ENCODE measurements around the gene DLG1.
"Not testable (repeated sequence)": the region's sequence is repeated elsewhere in the genome, so short reads cannot be mapped to it uniquely, and the experiment has no call there.

DLG1 gene

GRCh38 chr3:197292083-197292646, 6.2 kb downstream of the DLG1 start:
- H3K4me3 ChIP-seq: no peak overlapping the region
- no peaks in the 10 kb centered on the region for H3K9me3 ChIP-seq
- in situ Hi-C loops (cut with MboI; ENCODE audit: low sequenced_read_pairs): no loop called here
- H3K4me1 ChIP-seq: peaks cover 24% of the 10 kb centered on the region
- no peak for DNase-seq (ENCODE audit: low spot score in 2 of 2)
- no peaks in the 10 kb centered on the region for H3K27me3 ChIP-seq (ENCODE audit: low read depth)
- H3K36me3 ChIP-seq (replicated peaks): peaks cover 47% of the 10 kb centered on the region

GRCh38 chr3:197289726-197290125, 8.7 kb downstream of the DLG1 start:
- Histone ChIP-seq H3K4me1 (peaks cover 10% of the 10 kb centered on the region), H3K36me3 (replicated peaks) (peaks cover 44% of the 10 kb centered on the region), H3K9me3 (no peaks in the 10 kb centered on the region), H3K27me3 (ENCODE audit: low read depth) (no peaks in the 10 kb centered on the region), H3K4me3 (no peak overlapping the region)
- DNase-seq (ENCODE audit: low spot score in 2 of 2): no peak
- in situ Hi-C loops (cut with MboI; ENCODE audit: low sequenced_read_pairs): no loop called here

GRCh38 chr3:197286678-197287077, 11.7 kb downstream of the DLG1 start:
- in situ Hi-C loops (cut with MboI; ENCODE audit: low sequenced_read_pairs): no loop called here
- Histone ChIP-seq H3K36me3 (replicated peaks) (peaks cover 53% of the 10 kb centered on the region), H3K9me3 (no peaks in the 10 kb centered on the region), H3K27me3 (ENCODE audit: low read depth) (no peaks in the 10 kb centered on the region), H3K4me1 (no peaks in the 10 kb centered on the region), H3K4me3 (no peak overlapping the region)
- no peak for DNase-seq (ENCODE audit: low spot score in 2 of 2)

GRCh38 chr3:197285557-197285956, 12.9 kb downstream of the DLG1 start:
- Histone ChIP-seq H3K9me3 (no peaks in the 10 kb centered on the region), H3K36me3 (replicated peaks) (peaks cover 56% of the 10 kb centered on the region), H3K4me3 (no peak overlapping the region), H3K4me1 (no peaks in the 10 kb centered on the region), H3K27me3 (ENCODE audit: low read depth) (no peaks in the 10 kb centered on the region)
- DNase-seq (ENCODE audit: low spot score in 2 of 2): no peak
- in situ Hi-C loops (cut with MboI; ENCODE audit: low sequenced_read_pairs): no loop called here

GRCh38 chr3:197283045-197283444, 15.4 kb downstream of the DLG1 start:
- Histone ChIP-seq H3K4me3 (no peak overlapping the region), H3K36me3 (replicated peaks) (peaks cover 60% of the 10 kb centered on the region)

GRCh38 chr3:197281849-197282248, 16.6 kb downstream of the DLG1 start:
- no peaks in the 10 kb centered on the region for H3K27me3 ChIP-seq (ENCODE audit: low read depth)
- H3K4me3 ChIP-seq: no peak overlapping the region
- H3K4me1 ChIP-seq: no peaks in the 10 kb centered on the region
- in situ Hi-C loops (cut with MboI; ENCODE audit: low sequenced_read_pairs): no loop called here
- H3K36me3 ChIP-seq (replicated peaks): peaks cover 50% of the 10 kb centered on the region
- H3K9me3 ChIP-seq: no peaks in the 10 kb centered on the region
- DNase-seq (ENCODE audit: low spot score in 2 of 2): no peak

More at GRCh38 chr3:197283045-197283444, 15.4 kb downstream of the DLG1 start:
- Histone ChIP-seq H3K9me3 (no peaks in the 10 kb centered on the region), H3K4me1 (no peaks in the 10 kb centered on the region), H3K27me3 (ENCODE audit: low read depth) (no peaks in the 10 kb centered on the region)
- DNase-seq (ENCODE audit: low spot score in 2 of 2): no peak
- in situ Hi-C loops (cut with MboI; ENCODE audit: low sequenced_read_pairs): no loop called here

GRCh38 chr3:197280156-197280555, 18.3 kb downstream of the DLG1 start:
- Histone ChIP-seq H3K27me3 (ENCODE audit: low read depth) (no peaks in the 10 kb centered on the region), H3K4me1 (no peaks in the 10 kb centered on the region), H3K9me3 (no peaks in the 10 kb centered on the region), H3K4me3 (no peak overlapping the region), H3K36me3 (replicated peaks) (peaks cover 49% of the 10 kb centered on the region)
- DNase-seq (ENCODE audit: low spot score in 2 of 2): no peak
- in situ Hi-C loops (cut with MboI; ENCODE audit: low sequenced_read_pairs): no loop called here

- DNase-seq (ENCODE audit: low spot score in 2 of 2): no peak
- in situ Hi-C loops (cut with MboI; ENCODE audit: low sequenced_read_pairs): no loop called here
- Histone ChIP-seq H3K4me3 (no peak overlapping the region), H3K4me1 (no peaks in the 10 kb centered on the region), H3K27me3 (ENCODE audit: low read depth) (no peaks in the 10 kb centered on the region), H3K36me3 (replicated peaks) (peaks cover 42% of the 10 kb centered on the region), H3K9me3 (no peaks in the 10 kb centered on the region)
These were observed 19.5 kb downstream of the DLG1 start for GRCh38 chr3:197278933-197279332.

GRCh38 chr3:197276808-197277207, 21.6 kb downstream of the DLG1 start:
- H3K27me3 ChIP-seq (ENCODE audit: low read depth); DNase-seq (ENCODE audit: low spot score in 2 of 2); H3K4me3 ChIP-seq; in situ Hi-C loops (cut with MboI; ENCODE audit: low sequenced_read_pairs); H3K4me1 ChIP-seq; H3K9me3 ChIP-seq: not testable (repeated sequence)
- peaks cover 28% of the 10 kb centered on the region for H3K36me3 ChIP-seq (replicated peaks)

GRCh38 chr3:197270558-197271317, 27.7 kb downstream of the DLG1 start:
- Histone ChIP-seq H3K36me3 (replicated peaks) (no peaks in the 10 kb centered on the region; the same call in 1 of the 2 replicates), H3K27me3 (ENCODE audit: low read depth) (no peaks in the 10 kb centered on the region), H3K9me3 (no peaks in the 10 kb centered on the region), H3K4me3 (no peak overlapping the region), H3K4me1 (peaks cover 10% of the 10 kb centered on the region)
- in situ Hi-C loops (cut with MboI; ENCODE audit: low sequenced_read_pairs): no loop called here
- no peak for DNase-seq (ENCODE audit: low spot score in 2 of 2)

- no peak for DNase-seq (ENCODE audit: low spot score in 2 of 2)
- peaks cover 10% of the 10 kb centered on the region for H3K4me1 ChIP-seq
- H3K9me3 ChIP-seq: no peaks in the 10 kb centered on the region
- H3K36me3 ChIP-seq (replicated peaks): no peaks in the 10 kb centered on the region; the same call in 1 of the 2 replicates
- H3K27me3 ChIP-seq (ENCODE audit: low read depth): no peaks in the 10 kb centered on the region
- H3K4me3 ChIP-seq: no peak overlapping the region
- in situ Hi-C loops (cut with MboI; ENCODE audit: low sequenced_read_pairs): no loop called here
These were observed 29.4 kb downstream of the DLG1 start for GRCh38 chr3:197269024-197269423.

- Histone ChIP-seq H3K27me3 (ENCODE audit: low read depth) (no peaks in the 10 kb centered on the region), H3K9me3 (no peaks in the 10 kb centered on the region), H3K36me3 (replicated peaks) (no peaks in the 10 kb centered on the region; the same call in 1 of the 2 replicates), H3K4me1 (peaks cover 10% of the 10 kb centered on the region), H3K4me3 (no peak overlapping the region)
- DNase-seq (ENCODE audit: low spot score in 2 of 2): no peak
- in situ Hi-C loops (cut with MboI; ENCODE audit: low sequenced_read_pairs): no loop called here
These were observed 30.1 kb downstream of the DLG1 start for GRCh38 chr3:197268294-197268693.

GRCh38 chr3:197266331-197266730, 32.1 kb downstream of the DLG1 start:
- Histone ChIP-seq H3K27me3 (ENCODE audit: low read depth) (no peaks in the 10 kb centered on the region), H3K4me3 (no peak overlapping the region), H3K4me1 (peaks cover 13% of the 10 kb centered on the region), H3K36me3 (replicated peaks) (no peaks in the 10 kb centered on the region; the same call in 1 of the 2 replicates), H3K9me3 (no peaks in the 10 kb centered on the region)
- DNase-seq (ENCODE audit: low spot score in 2 of 2): no peak
- in situ Hi-C loops (cut with MboI; ENCODE audit: low sequenced_read_pairs): no loop called here

GRCh38 chr3:197262709-197263108, 35.7 kb downstream of the DLG1 start:
- DNase-seq (ENCODE audit: low spot score in 2 of 2): no peak
- no peaks in the 10 kb centered on the region for H3K9me3 ChIP-seq
- no peaks in the 10 kb centered on the region for H3K27me3 ChIP-seq (ENCODE audit: low read depth)
- H3K4me3 ChIP-seq: no peak overlapping the region
- H3K4me1 ChIP-seq: peaks cover 15% of the 10 kb centered on the region
- in situ Hi-C loops (cut with MboI; ENCODE audit: low sequenced_read_pairs): no loop called here
- no peaks in the 10 kb centered on the region for H3K36me3 ChIP-seq (replicated peaks)
